Fibroblast of mammary gland (primary cell): ENCODE data around the gene GPR12.
A peak's percentile ranks its signal among the peaks of the same experiment; 100 is the strongest.
"Not testable (repeated sequence)": the region's sequence is repeated elsewhere in the genome, so short reads cannot be mapped to it uniquely, and the experiment has no call there.

Experiments
- DNase-seq: peaks from one replicate; pipeline ENCODE4 v3.0.0-alpha.2; 2010; ENCODE audit warnings: low read depth
- H3K4me3 ChIP-seq: 2 replicates; pipeline ENCODE4 v1.5.1; 2011; ENCODE audit warnings: low read depth, mild to moderate bottlenecking, low read length, moderate library complexity; ENCODE audit not compliant: control insufficient read depth
- TF ChIP-seq, protein P1 (sequence below): conservative IDR thresholded peaks from 2 replicates; pipeline ENCODE4 v1.5.1; 2011; ENCODE audit warnings: low read depth, low read length, inconsistent platforms; ENCODE audit not compliant: control insufficient read depth, insufficient read depth

The GPR12 gene

DNA sequence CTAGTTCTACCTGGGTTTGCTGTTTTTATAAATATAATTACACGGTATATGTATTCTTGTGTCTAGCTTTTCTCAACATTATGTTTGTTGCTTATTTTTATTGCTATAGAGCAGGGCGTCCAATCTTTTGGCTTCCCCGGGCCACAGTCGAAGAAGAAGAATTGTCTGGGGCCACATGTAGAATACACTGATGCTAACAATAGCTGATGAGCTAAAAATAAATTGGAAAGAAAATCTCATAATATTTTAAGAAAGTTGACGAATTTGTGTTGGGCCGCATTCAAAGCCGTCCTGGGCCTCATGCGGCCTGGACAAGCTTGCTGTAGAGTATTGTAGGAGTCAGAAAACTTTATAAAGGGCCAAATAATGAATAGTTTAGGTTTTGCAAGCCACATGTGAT is 33.9 kb downstream of the GPR12 start:
- H3K4me3 ChIP-seq = no peak overlapping the region
- DNase-seq = no peak
- TF ChIP-seq, protein P1, sequence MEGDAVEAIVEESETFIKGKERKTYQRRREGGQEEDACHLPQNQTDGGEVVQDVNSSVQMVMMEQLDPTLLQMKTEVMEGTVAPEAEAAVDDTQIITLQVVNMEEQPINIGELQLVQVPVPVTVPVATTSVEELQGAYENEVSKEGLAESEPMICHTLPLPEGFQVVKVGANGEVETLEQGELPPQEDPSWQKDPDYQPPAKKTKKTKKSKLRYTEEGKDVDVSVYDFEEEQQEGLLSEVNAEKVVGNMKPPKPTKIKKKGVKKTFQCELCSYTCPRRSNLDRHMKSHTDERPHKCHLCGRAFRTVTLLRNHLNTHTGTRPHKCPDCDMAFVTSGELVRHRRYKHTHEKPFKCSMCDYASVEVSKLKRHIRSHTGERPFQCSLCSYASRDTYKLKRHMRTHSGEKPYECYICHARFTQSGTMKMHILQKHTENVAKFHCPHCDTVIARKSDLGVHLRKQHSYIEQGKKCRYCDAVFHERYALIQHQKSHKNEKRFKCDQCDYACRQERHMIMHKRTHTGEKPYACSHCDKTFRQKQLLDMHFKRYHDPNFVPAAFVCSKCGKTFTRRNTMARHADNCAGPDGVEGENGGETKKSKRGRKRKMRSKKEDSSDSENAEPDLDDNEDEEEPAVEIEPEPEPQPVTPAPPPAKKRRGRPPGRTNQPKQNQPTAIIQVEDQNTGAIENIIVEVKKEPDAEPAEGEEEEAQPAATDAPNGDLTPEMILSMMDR = no peak

DNA sequence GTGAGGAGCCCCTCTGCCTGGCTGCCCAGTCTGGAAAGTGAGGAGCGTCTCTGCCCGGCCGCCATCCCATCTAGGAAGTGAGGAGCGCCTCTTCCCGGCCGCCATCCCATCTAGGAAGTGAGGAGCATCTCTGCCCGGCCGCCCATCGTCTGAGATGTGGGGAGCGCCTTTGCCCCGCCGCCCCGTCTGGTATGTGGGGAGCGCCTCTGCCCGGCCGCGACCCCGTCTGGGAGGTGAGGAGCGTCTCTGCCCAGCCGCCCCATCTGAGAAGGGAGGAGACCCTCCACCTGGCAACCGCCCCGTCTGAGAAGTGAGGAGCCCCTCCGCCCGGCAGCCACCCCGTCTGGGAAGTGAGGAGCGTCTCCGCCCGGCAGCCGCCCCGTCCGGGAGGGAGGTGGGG is 37.0 kb downstream of the GPR12 start:
- not testable (repeated sequence) for DNase-seq, H3K4me3 ChIP-seq

DNA sequence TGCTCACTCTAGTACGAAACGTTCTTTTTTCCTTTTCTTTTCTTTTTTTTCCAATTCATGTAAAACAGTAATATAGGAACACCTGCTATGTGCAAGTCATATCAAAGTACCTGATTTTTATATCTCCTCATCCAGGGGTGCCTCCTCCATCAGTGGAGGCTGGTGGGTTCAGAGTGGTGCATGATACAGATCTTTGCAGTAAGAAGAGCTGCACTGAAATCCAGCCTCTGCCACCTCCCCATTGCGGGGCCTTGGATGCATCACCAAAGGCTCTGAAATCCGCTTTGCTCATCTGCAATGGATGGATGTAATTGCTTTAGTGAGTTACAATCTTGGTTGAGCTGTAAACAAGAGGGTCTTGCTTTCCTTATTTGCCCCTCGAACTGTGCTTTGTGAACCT is 38.3 kb downstream of the GPR12 start:
- no peak for DNase-seq
- TF ChIP-seq, protein P1 = no peak
- no peak overlapping the region for H3K4me3 ChIP-seq

DNA sequence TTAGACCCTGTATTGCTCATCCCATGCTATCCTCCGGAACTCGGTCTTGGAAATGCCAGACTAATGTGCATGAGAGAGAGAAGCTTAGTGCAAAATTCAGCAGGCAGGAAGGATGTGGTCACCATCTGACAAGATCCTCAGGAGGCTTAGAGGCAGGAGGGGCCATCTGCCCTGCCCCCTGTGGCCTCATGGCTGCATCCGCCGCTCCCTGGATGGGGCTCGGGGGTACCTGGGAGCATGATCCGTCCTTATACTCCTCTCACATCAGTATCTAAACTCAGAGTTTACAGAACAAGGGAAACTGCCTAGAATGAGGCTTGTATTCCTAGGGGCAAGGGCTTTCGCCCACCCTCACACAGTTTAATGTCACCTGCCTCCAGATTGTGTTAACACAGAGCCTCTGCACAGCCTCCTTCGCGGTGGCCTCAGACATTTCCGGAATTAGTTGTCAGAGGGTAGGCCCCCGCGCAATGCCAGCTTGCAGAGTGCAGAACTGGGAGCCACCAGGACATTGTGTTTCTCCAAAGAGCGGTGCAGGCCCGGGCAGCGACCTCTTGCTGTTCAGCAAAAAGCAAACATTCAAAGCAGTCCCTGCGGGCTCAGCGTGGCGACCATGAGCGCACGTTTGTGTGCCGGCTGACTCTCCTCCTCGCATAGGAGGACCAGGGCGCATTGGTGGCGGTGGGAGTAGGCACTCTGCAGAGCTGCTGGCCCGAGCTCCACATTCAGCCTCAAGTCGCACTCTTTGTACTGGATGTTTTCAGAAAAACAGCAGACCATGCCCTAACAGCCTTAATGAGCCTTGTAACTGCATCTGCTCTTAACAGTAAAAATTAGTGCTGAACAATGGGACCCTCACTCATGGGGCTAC is 39.1 kb downstream of the GPR12 start:
- no peak overlapping the region for H3K4me3 ChIP-seq
- TF ChIP-seq, protein P1 = no peak
- DNase-seq = no peak

DNA sequence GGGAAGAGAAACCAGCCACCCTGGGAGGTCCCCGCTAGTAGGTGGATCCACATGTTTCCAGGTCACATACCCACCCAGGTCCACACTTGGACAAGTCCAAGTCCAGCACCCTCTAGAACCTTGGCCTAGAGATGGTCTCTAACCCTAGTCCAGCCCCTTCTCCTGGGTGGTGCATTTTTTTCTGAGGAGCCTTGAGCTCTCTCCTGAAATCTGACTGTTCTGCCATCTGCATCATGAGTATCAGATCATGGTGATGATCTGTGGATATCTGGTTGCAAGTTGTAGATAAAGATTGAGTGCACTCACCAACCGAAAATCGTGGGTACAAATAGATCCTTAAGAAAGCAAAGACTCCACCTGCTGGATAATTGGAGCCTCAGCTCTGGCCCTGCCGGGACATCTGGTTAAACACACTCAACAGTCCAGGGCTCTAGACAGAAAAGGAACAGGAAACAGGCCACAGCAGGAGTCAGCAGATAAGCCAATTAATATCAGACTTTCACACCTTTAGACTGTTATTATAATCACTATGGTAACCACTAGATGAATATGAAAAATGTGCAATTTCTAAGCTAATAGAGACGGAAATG is 41.1 kb downstream of the GPR12 start:
- no peak for DNase-seq
- TF ChIP-seq, protein P1 = peak; percentile 14
- no peak overlapping the region for H3K4me3 ChIP-seq

DNA sequence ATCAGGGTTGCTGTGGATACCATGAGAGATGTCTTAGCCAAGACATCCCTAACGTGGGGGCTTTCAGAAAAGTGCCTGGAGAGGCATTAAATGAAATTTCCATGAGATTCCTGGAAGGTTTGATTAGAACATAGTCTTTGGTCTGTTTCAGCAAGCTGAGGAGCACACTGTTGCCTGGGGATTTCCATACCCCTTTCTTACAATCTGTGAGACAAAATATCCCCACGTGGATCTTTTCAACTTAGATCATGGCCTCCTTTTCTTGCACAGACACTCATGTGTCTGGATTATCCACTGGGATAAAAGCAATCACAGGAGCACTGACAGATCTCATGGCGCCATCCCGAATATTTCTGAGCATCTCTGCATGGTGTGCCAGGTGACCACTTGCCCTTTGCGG is 41.7 kb downstream of the GPR12 start:
- TF ChIP-seq, protein P1 = no peak
- DNase-seq = no peak
- H3K4me3 ChIP-seq = no peak overlapping the region

DNA sequence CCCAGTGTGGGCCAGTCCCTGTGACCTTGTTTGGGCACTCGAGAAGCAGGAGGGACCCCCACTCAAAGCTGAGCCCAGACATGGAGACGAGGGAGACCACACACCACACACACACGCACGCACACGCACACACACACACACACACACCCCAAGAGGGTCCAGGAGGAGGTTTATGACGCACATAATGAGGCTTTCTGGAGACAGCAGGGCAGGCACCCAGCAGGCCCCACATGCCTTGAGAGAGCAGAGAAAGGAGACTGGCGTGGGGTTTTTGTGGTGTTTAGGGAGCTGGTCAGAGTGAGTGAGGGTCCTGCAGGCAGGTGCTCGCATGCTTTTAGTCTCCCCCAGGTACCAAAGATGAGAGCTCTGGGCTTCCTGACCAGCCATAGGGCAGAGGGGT is 42.4 kb downstream of the GPR12 start:
- DNase-seq = no peak
- H3K4me3 ChIP-seq = no peak overlapping the region
- TF ChIP-seq, protein P1 = no peak
